GM23338 (cell line): ENCODE data around the gene FOXL1. TPM values are rescaled to one million over a fixed set of nuclear protein-coding genes. Genes with fewer than 3 reads are reported as not detected.
A peak's percentile ranks its signal among the peaks of the same experiment; 100 is the strongest.

Source experiments
- ATAC-seq: fragments of 200-7000 bp; cut with Tn5 transposase; 3 replicates; pipeline ENCODE4 v1.9.1; 2020
- DNase-seq: peaks from one replicate; pipeline ENCODE4 v3.0.0-alpha.2; 2015; ENCODE audit warnings: low spot score
- H2AFZ ChIP-seq: fragments of 200-600 bp; sonication (generic); 2 replicates; pipeline ENCODE4 v1.8.0; 2016; ENCODE audit warnings: antibody characterized with exemption, mild to moderate bottlenecking, moderate library complexity
- H3F3A ChIP-seq: fragments of 200-600 bp; sonication (generic); replicated peaks from 2 replicates; pipeline ENCODE4 v1.8.0; 2017; ENCODE audit warnings: antibody characterized with exemption, mixed run types, low read depth
- H3K27ac ChIP-seq: fragments of 200-600 bp; sonication (generic); 2 replicates; pipeline ENCODE4 v1.6.1; 2016; ENCODE audit warnings: low read depth
- H3K27me3 ChIP-seq: fragments of 200-600 bp; sonication (generic); 2 replicates; pipeline ENCODE4 v1.8.0; 2016; ENCODE audit warnings: mild to moderate bottlenecking, mixed run types, moderate library complexity; ENCODE audit not compliant: insufficient read depth
- H3K36me3 ChIP-seq: fragments of 200-600 bp; sonication (generic); 2 replicates; pipeline ENCODE4 v1.8.0; 2016; ENCODE audit warnings: mild to moderate bottlenecking; ENCODE audit not compliant: insufficient read depth
- H3K4me1 ChIP-seq: fragments of 200-600 bp; sonication (generic); 2 replicates; pipeline ENCODE4 v1.8.0; 2016; ENCODE audit warnings: mild to moderate bottlenecking, moderate library complexity; ENCODE audit not compliant: insufficient read depth
- H3K4me2 ChIP-seq: fragments of 200-600 bp; sonication (generic); 2 replicates; pipeline ENCODE4 v1.7.1; 2017; ENCODE audit warnings: mixed run types
- H3K4me3 ChIP-seq: fragments of 200-600 bp; sonication (generic); 2 replicates; pipeline ENCODE4 v1.6.1; 2016; ENCODE audit warnings: mixed run types
- H3K79me2 ChIP-seq: fragments of 200-600 bp; sonication (generic); replicated peaks from 2 replicates; pipeline ENCODE4 v1.8.0; 2017; ENCODE audit warnings: mild to moderate bottlenecking; ENCODE audit not compliant: insufficient read depth
- H3K9me2 ChIP-seq: fragments of 200-600 bp; sonication (generic); 2 replicates; pipeline ENCODE4 v1.8.0; 2017; ENCODE audit not compliant: insufficient read depth
- H4K20me1 ChIP-seq: fragments of 200-600 bp; sonication (generic); replicated peaks from 2 replicates; pipeline ENCODE4 v1.8.0; 2017; ENCODE audit warnings: mild to moderate bottlenecking; ENCODE audit not compliant: insufficient read depth
- H3K27ac Mint-ChIP-seq: 2 replicates; pipeline ENCODE4 v1.8.0; 2020; ENCODE audit warnings: inconsistent platforms, mild to moderate bottlenecking, moderate library complexity, mixed read lengths
- H3K27me3 Mint-ChIP-seq: 3 replicates; pipeline ENCODE4 v1.8.0; 2022; ENCODE audit warnings: low read depth, mild to moderate bottlenecking, moderate library complexity, mixed read lengths, inconsistent platforms; ENCODE audit not compliant: insufficient read depth, poor library complexity
- H3K36me3 Mint-ChIP-seq: 3 replicates; pipeline ENCODE4 v1.8.0; 2021; ENCODE audit warnings: low read depth, mild to moderate bottlenecking, inconsistent platforms, moderate library complexity, mixed read lengths
- H3K4me1 Mint-ChIP-seq: 3 replicates; pipeline ENCODE4 v1.8.0; 2020; ENCODE audit warnings: mild to moderate bottlenecking, inconsistent platforms, mixed read lengths
- H3K4me3 Mint-ChIP-seq: 3 replicates; pipeline ENCODE4 v1.8.0; 2021; ENCODE audit warnings: moderate library complexity, mild to moderate bottlenecking, inconsistent platforms, mixed read lengths
- H3K9me3 Mint-ChIP-seq: 3 replicates; pipeline ENCODE4 v1.8.0; 2020; ENCODE audit warnings: moderate library complexity, mild to moderate bottlenecking, inconsistent platforms, mixed read lengths
- CREB1 ChIP-seq: fragments of 250-450 bp; sonication (Bioruptor Pico); IDR thresholded peaks from 2 replicates; pipeline ENCODE4 v1.5.0; 2020; ENCODE audit warnings: low read depth, mild to moderate bottlenecking, moderate library complexity
- EZH2phosphoT487 ChIP-seq: fragments of 200-600 bp; sonication (generic); IDR thresholded peaks from one replicate; pipeline ENCODE4 v1.8.1; 2018; ENCODE audit warnings: antibody characterized with exemption; ENCODE audit not compliant: unreplicated experiment
- JUNB ChIP-seq: IDR thresholded peaks from one replicate; pipeline ENCODE4 v1.6.1; 2016; ENCODE audit warnings: antibody characterized with exemption; ENCODE audit not compliant: unreplicated experiment
- polyA plus RNA-seq: library from polyadenylated mRNA; unstranded; fragments of >200 nt; fragmentation: Nextera tagmentation; extraction: Ambion mirVana; gene quantifications from 2 replicates; pipeline ENCODE4 v1.2.1, GENCODE V29; 2016
- total RNA-seq: library from RNA; depleted of rRNA; stranded (reverse); fragments of >200 nt; shearing (Covaris generic); gene quantifications from 2 replicates; pipeline ENCODE4 v1.2.3, GENCODE V29; 2014
- TF ChIP-seq, protein P1 (sequence below), 2 experiments: fragments of 200-600 bp in 1 of 2; sonication (generic) in 1 of 2; conservative IDR thresholded peaks; 2 replicates each; pipeline versions ENCODE4 v1.5.1 to v1.6.1; 2016 to 2017; ENCODE audit warnings: antibody characterized with exemption in 2 of 2, low read depth in 2 of 2, mild to moderate bottlenecking in 2 of 2, moderate library complexity in 1 of 2
- TF ChIP-seq, protein P2 (sequence below): IDR thresholded peaks from 2 replicates; pipeline ENCODE4 v1.6.1; 2016; ENCODE audit warnings: antibody characterized with exemption

FOXL1 gene
- total and polyA plus RNA-seq, 2 experiments from 2014 or later, result 0.31 TPM; not detected in 1

DNA sequence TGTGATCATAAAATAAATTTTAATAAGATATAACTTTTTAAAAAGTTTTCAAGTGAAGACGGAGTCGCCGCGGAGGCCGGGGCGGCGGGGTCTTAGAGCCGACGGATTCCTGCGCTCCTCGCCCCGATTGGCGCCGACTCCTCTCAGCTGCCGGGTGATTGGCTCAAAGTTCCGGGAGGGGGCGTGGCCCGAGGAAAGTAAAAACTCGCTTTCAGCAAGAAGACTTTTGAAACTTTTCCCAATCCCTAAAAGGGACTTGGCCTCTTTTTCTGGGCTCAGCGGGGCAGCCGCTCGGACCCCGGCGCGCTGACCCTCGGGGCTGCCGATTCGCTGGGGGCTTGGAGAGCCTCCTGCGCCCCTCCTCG lies 11.8 kb upstream of the FOXL1 start, which contains the start of gene FOXC2:
Gene FOXC2, plus strand, starts transcription at position 229 of the 365 bp plus-strand sequence. CDS start 507 bp downstream, outside the sequence.
- H3K27me3 ChIP-seq, result peaks cover 90% of the 10 kb centered on the region
- Mint-ChIP-seq H3K9me3 (peaks cover 5% of the 10 kb centered on the region; the same call in 1 of the 3 replicates), H3K36me3 (no peaks in the 10 kb centered on the region), H3K27ac (no peak within 1 kb of the TSS), H3K4me1 (peaks cover 49% of the 10 kb centered on the region), H3K4me3 (peak within 1 kb of the TSS; percentile 62), H3K27me3 (peaks cover 83% of the 10 kb centered on the region)
- DNase-seq, result peak; percentile 99
- peak within 1 kb of the TSS; percentile 80 for H3K4me2 ChIP-seq
- H3K4me3 ChIP-seq, result peak within 1 kb of the TSS; percentile 57
- H3K9me2 ChIP-seq, result no peaks in the 10 kb centered on the region
- no peaks in the 10 kb centered on the region for H3K79me2 ChIP-seq
- TF ChIP-seq, protein P1, sequence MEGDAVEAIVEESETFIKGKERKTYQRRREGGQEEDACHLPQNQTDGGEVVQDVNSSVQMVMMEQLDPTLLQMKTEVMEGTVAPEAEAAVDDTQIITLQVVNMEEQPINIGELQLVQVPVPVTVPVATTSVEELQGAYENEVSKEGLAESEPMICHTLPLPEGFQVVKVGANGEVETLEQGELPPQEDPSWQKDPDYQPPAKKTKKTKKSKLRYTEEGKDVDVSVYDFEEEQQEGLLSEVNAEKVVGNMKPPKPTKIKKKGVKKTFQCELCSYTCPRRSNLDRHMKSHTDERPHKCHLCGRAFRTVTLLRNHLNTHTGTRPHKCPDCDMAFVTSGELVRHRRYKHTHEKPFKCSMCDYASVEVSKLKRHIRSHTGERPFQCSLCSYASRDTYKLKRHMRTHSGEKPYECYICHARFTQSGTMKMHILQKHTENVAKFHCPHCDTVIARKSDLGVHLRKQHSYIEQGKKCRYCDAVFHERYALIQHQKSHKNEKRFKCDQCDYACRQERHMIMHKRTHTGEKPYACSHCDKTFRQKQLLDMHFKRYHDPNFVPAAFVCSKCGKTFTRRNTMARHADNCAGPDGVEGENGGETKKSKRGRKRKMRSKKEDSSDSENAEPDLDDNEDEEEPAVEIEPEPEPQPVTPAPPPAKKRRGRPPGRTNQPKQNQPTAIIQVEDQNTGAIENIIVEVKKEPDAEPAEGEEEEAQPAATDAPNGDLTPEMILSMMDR (conservative IDR thresholded peaks at IDR 0.05; ENCODE audit: low read depth in 2 of 2), result no peak
- TF ChIP-seq JUNB (peak; percentile 38), CREB1 (CRISPR knock-in tag) (0 out of 2 replicates have a peak, but pooled peaks have one; percentile 41)
- peaks cover 53% of the 10 kb centered on the region for H3K4me1 ChIP-seq
- peaks cover 7% of the 10 kb centered on the region for H3F3A ChIP-seq
- peak; percentile 50 for ATAC-seq
- H3K27ac ChIP-seq, result no peak within 1 kb of the TSS
- H4K20me1 ChIP-seq, result peaks cover 18% of the 10 kb centered on the region
- peak within 1 kb of the TSS; percentile 52; the same call in 1 of the 2 replicates for H2AFZ ChIP-seq
- no peaks in the 10 kb centered on the region for H3K36me3 ChIP-seq

DNA sequence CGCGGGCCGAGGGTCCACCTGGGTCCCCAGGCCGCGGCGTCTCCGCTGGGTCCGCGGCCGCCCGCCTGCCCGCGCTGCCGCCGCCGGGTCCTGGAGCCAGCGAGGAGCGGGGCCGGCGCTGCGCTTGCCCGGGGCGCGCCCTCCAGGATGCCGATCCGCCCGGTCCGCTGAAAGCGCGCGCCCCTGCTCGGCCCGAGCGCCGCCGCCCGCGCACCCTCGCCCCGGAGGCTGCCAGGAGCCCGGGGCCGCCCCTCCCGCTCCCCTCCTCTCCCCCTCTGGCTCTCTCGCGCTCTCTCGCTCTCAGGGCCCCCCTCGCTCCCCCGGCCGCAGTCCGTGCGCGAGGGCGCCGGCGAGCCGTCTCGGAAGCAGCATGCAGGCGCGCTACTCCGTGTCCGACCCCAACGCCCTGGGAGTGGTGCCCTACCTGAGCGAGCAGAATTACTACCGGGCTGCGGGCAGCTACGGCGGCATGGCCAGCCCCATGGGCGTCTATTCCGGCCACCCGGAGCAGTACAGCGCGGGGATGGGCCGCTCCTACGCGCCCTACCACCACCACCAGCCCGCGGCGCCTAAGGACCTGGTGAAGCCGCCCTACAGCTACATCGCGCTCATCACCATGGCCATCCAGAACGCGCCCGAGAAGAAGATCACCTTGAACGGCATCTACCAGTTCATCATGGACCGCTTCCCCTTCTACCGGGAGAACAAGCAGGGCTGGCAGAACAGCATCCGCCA lies 11.2 kb upstream of the FOXL1 start:
- H3K4me2 ChIP-seq, result peak overlapping the region; percentile 79
- no peak overlapping the region for H3K27ac ChIP-seq
- H3K36me3 Mint-ChIP-seq, result no peaks in the 10 kb centered on the region
- peak overlapping the region; percentile 57 for H3K4me3 ChIP-seq
- no peak overlapping the region; the same call in 1 of the 2 replicates for H2AFZ ChIP-seq
- no peaks in the 10 kb centered on the region for H3K36me3 ChIP-seq
- peaks cover 52% of the 10 kb centered on the region for H3K4me1 Mint-ChIP-seq
- H3F3A ChIP-seq, result peaks cover 7% of the 10 kb centered on the region
- TF ChIP-seq, protein P2, sequence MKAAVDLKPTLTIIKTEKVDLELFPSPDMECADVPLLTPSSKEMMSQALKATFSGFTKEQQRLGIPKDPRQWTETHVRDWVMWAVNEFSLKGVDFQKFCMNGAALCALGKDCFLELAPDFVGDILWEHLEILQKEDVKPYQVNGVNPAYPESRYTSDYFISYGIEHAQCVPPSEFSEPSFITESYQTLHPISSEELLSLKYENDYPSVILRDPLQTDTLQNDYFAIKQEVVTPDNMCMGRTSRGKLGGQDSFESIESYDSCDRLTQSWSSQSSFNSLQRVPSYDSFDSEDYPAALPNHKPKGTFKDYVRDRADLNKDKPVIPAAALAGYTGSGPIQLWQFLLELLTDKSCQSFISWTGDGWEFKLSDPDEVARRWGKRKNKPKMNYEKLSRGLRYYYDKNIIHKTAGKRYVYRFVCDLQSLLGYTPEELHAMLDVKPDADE, result no peak
- TF ChIP-seq EZH2phosphoT487, result peak; percentile 90
- H3K4me3 Mint-ChIP-seq, result peak overlapping the region; percentile 60
- H3K27me3 ChIP-seq, result peaks cover 96% of the 10 kb centered on the region
- H4K20me1 ChIP-seq, result peaks cover 18% of the 10 kb centered on the region
- no peak overlapping the region for H3K27ac Mint-ChIP-seq
- H3K9me2 ChIP-seq, result no peaks in the 10 kb centered on the region
- H3K4me1 ChIP-seq, result peaks cover 59% of the 10 kb centered on the region
- DNase-seq (peak; percentile 61), ATAC-seq (peak; percentile 32)
- H3K79me2 ChIP-seq, result no peaks in the 10 kb centered on the region
- peaks cover 88% of the 10 kb centered on the region for H3K27me3 Mint-ChIP-seq
- peaks cover 5% of the 10 kb centered on the region; the same call in 1 of the 3 replicates for H3K9me3 Mint-ChIP-seq
